Stimulated activated CD8-positive, alpha-beta memory T cell treated with anti-CD3 and anti-CD28 coated beads, Interleukin-7, amount 100 ng/mL, for 1 hour (primary cell): ENCODE results near the gene ROS1.

Experiments
- DNase-seq, 2 donors: peaks; one replicate each; pipeline ENCODE4 v3.0.0-alpha.2; 2020; ENCODE audit warnings: low read depth in 2 of 2

ROS1 gene

DNA sequence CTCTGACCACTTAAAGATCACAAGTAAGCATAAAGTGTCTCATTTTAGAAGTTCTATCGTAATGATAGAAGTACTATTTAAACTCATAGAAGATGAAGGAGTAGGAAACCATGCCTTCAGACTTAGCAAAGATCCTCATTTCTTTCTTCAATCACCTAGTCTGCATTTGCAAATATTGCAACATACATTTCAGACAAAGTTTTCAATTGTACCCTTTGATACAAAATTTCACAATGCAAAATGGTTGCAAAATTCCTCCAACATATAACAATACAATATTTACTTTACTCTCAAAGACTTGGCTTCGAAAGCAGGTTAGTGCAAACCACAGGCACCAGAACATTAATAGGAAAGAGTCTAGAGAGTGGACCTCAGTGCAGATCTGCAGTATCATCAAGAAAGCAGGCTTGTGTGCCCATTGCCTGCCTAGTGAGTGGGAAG lies 16.1 kb upstream of the ROS1 start:
- DNase-seq = no peak

DNA sequence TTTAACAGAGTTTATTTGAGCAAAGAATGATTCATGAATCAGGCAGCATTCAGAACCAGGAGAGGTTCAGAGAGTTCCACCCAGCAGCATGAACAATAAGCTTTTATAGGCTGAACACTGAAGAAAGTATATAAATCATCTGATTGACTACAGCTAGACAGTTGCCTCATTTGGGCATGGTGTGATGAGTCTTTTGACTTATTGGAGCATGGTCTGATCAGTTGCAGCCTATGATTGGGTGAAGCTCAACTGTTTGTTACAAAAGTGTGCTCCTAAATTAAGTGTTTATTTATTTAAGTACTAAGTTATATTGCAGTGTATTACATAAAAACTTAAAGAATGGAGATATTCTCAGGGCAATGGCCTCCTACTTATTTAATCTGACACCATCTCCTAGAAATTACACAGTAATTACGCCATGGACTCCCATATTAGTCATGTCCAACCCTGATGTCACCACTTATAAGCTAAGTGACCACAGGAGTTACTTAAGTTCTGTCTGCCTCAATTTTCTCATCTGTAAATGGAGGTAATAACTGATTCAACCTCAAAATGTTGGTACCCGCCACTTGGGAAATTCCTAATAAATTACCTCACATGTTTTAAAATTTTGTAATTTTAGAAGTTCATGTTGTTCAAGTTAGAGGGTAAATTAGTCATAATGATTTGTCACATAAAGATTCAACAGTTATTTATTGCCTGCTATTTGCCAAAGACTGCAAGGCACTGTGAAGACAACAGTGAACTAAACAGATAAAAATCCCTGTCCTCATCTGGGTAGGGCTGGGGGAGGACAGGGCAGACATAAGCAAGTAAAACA lies 15.2 kb upstream of the ROS1 start:
- no peak for DNase-seq

DNA sequence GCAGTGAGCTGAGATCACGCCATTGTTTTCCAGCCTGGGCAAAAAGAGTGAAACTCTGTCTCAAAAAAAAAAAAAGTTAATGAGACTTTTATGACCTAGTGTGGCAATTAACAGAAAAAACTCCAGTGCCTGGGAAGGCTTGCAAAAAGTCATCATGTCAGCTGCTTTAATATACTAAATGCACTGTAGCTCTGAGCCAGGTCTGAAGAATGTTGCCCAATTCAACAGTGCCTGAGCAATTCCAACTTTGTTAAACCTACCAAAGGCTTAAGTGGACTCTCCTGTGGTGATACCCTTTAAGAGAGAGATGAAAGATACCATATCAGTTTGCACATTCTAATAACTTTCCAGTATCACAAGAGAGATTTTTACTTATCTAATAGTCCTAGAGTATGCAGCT lies 6.5 kb upstream of the ROS1 start:
- DNase-seq = no peak

DNA sequence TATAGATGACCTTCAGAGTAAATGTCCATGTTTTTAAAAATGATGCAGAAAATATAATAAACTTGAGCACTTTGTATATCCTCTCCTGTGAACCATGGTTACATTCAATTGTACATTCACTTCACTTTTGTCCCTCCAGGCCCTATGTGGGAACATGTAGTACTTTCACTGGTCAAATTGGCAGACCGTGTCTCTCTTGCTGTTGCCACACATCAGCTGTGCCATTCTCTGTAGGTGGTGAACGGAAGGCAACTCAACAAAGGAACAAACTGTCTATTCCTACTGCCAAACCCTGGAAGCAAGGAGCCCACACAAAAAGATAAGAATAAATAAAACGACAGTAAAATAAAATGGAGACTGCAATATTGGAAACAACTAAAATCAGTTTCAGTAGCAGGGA lies 2.0 kb downstream of the ROS1 start:
- no peak for DNase-seq

DNA sequence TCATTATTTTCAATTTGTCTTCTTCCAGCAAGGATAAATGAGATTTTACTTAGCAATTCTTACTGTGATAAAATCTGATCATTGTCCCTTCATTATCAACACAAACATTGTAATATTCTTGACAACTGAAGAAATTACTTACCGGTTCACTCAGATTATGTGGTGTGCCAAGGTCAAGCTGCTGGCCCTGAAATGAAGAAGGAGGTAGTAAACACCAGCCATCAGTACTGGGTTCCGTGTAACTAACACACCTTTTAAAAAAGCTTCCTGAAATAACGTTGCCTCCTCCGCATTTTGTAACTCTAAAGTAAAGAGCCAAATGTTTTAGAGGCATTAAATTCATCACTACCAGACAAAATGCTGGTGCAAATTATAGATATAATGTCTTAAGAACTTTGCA lies 7.4 kb downstream of the ROS1 start:
- no peak for DNase-seq

DNA sequence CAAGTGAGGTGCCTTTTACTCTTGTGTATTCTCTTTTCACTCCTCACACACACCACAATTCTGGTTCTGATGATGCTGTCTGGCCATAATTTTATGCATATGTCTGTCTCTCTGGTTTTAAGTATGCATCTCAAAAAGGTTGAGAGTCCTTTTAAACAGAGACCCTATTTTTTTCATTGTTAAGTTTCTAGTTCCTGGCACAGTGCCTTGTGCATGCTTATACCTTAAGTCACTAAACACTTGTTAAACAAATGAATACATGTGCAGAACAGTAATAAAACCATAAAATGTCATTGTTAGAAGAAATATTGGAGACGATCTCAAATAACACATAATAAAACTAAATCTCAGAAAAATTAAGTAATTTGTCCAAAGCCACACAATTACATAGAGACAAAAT lies 7.9 kb downstream of the ROS1 start:
- DNase-seq = no peak

DNA sequence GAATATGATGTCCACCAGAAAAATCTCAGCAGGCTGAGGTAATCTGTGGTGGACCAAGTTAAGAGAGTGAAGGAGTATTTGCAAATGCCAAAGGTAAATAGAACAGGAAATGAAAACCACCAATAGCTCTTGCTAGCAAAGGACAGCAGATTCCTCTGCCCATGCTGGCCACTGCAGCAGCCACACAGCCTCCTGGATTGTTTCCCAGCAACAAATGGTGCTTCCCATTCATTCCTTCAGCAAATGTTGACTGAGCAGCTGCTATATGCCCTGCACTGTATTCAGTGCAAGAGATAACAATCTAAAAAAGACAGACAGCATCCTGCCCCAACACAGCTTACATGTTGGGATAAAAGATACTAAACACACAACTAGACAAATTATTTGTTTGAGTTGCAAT lies 11.0 kb downstream of the ROS1 start:
- DNase-seq = no peak

DNA sequence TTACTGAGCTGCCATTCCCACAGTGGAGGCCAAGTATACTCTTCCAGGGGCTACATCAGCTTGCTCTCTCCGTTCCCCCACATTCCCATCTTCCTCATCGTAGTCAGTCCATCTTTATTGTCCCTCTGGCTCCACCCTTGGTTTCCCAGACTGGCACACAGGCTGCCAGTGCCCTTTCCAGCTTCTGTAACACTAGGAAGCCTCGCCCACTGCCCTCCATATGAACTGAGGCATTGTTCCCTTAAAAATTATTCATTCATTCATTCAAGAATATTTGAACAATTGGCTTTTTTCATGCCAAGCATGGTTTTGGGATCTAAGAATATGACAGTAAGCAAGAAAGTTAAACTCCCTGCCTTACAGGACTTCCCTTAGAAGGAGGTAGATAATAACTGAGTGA lies 14.3 kb downstream of the ROS1 start:
- no peak for DNase-seq

DNA sequence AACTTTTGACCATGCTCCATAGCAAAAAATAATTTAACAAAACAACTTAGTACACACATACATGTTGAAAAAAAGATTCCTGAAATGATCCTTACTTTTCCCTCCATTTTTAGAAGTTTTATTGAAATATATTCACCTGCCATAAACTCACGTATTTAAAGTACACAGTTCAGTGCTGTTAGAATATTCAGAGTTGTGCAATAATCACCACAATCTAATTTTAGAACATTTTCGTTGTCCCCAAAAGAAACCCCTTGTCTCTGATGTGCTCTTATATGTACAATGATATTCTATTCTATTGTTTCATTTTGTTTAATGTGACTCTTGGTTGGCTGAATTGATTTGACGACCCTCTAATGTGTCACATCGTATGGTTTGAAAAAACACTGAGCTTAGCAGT lies 15.9 kb downstream of the ROS1 start:
- DNase-seq = no peak

DNA sequence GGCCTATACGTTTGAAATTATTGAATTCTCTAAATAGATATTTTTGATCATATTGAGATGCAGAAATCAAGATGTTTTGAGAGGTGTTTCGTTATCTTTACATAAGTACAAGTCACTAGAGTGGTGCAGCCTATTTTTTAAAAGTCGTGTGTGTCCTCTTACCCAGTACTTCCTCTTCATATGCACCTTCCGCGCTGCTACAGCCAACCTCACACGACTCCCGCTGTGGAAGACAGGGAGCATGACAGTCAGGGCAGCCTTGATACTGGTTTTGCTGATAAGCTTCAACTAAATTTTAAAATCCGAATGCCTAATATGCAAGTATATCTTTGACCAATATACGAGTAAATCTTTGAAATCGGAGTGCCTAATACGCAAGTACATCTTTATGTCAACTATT lies 16.3 kb downstream of the ROS1 start:
- DNase-seq = no peak

DNA sequence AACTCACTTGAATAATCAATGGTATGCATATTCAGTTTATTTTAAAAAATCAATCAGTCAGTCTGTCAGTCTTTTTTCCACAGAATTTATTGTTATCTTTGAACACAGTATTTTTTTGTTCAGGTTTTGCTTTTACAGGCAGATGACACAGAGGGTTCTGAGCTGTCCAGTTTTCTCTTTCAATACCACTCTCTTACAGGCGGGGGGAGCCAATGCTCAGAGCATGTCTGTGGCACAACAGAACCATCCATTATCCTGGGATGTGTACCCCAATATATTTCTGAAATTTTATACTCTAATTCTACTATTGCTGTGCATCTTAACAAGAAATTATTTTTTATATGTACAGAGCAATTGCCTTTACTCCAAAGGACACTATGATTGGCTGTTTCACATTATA lies 21.2 kb downstream of the ROS1 start:
- DNase-seq = no peak

DNA sequence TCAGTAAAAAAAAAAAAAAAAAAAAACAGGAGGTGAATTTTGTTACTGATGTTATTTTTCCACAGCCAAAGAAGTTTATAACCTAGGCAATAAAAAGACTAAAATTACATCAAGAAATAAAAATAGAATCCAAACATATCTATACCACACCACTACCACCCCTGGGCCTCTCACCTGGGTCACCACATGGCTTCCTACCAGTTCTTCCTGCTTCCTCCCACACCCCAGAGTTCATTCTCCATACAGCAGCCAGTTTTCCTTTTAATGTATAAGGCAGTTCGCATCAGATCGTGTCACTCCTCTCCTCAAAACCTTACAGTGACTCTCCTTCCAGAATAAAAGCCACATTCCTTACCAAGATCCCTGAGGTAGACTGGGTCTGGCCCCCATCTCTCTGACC lies 23.9 kb downstream of the ROS1 start:
- DNase-seq = no peak

DNA sequence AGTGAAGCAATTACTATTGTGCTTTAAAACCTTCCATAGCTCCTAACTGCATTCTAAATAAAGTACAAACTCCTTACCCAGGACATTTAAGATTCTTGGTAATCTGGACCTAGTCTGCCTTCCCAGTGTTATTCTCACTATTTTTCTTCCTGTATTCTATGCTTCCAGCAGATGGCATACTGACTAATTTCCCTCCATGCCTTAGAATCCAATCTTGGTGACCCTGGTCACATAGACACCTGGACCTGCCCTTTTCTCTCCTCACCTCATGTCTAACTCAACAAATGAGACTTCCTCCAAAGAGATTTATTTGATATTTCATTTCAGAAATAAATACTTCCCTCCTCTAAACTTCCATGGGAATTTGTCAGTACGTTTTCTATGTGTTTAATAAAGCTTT lies 25.8 kb downstream of the ROS1 start:
- no peak for DNase-seq

DNA sequence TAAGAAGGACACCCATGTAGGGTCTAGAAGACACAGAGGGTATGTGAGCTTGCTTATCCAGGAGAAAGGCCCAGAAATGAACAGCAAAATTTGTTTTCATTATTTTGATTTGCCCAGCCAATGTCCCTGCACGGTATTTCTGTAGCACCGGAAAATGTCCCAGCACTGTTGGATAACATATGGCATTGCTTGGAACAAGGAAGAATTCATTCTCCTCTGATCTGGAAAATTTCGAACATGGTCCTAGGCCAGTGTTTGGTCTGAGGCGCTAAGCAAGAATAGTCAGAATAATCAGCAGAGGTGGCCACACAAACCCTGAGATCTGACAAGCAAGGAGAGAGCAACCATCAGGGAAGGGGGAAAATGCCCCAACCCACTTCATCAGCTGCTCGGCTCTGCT lies 26.6 kb downstream of the ROS1 start:
- DNase-seq = no peak

DNA sequence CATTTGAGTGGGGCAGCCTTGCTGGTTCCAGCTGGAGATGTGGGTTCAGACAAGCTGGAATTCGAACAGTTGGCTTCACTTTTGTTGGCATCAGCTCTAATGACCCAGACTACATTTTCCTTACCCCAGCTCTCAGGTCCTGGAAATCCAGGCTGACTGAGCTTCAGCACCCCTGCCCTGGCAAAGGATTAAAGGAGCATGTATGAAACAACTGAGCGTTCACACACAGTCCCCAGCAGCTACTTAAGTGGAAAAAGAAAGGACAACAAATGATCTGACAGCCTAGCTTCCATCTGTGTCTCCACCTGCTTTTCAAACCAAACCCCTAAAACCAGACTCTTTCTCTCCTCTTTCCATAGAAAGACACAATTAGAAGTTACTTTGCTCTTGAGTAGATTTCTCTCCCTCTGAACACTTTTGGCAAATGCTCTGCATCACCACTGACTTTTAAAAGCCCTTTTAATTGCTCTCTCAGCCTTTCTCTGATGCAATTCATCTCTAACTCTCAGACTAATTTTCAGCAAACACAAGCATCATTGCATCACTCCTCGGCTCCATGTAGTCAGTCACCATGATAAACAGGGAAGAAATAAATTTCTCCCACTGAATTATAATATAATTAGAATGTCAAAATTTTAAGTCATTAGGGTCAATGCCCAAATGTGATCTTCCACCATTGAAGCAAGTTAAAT lies 28.1 kb downstream of the ROS1 start:
- no peak for DNase-seq

DNA sequence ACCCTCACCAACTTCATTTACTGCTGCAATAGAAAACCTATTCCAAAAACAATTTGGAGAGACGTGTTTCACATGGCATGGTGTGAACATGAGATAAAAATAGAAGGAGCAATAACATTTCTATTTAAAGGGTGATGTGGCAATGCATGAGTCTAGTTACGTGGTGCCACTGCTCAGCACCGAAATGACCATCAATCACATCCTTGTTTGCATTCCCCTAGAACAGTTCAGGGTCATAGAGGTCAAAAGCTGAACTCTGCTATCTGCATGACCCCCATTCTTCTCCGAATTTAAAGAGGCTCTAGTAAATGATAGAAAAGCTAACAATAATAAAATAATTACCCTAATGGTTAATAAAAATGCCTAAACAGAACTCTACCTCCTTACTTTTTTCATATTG lies 29.5 kb downstream of the ROS1 start:
- no peak for DNase-seq

DNA sequence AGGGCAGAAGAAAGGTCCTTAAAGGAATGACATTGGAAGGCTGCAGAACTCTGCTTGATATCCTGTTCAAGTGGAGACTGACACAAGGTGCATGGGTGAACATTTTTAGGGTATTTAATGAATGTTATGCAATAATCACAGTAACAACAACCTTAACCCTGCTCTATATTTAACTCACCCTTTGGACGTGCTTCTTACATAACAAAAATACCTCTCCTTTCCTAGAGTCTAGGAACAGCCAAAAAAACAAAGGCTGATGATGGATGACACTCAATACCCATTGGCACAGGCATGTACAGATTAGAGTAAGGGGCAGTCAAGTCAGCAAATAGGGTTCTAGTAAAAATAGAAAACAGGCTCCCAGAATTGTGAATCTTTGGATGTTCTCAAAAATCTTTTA lies 30.6 kb downstream of the ROS1 start:
- no peak for DNase-seq

DNA sequence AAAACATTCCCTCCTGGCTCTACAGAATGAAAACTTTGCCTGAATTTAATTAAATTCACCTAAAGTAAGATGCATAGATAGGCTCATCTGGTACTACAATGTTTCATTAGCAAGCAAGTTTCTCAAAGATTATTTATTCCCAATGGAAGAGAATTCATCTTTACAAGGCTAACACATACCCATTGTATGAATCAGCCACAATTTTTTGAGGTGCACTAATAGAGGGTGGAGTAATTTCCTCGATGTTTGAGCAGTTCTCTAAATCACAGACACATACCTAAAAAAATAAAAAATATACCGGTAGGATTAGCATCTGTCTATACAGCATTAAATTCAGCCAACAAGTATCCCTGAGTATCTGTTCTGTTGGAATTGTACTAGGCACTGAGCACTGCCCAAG lies 32.7 kb downstream of the ROS1 start:
- DNase-seq = no peak

DNA sequence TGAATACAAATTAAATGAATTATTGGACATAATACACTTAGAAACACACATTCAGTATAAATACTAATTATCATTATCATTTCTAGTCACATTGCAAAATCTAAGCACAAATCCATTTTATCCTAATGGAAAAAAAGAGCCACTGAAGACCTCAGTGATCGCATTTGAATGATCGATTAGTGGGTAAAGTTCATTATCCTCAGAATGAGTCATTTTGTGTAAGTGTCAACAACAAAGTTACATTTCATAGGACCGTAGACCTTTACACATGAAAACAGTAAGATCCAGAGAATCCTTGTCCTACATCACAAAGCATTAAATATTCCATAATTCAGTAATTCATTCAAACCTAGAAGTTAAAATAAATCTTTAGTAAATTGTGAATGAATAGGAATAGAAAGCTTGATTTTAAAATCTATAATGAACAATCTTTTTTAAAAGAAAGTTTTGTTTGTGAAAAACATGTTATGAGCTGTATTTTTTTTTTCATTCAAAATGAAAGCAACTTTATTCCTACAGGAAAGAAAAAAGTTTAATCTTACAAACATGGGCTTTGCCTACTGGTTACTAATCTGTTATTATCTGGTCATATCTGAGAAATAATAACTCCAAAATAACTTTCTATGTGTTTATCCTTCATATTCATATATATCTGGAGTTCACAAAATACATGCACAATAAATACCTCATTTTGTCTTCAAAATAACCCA lies 33.7 kb downstream of the ROS1 start:
- no peak for DNase-seq

DNA sequence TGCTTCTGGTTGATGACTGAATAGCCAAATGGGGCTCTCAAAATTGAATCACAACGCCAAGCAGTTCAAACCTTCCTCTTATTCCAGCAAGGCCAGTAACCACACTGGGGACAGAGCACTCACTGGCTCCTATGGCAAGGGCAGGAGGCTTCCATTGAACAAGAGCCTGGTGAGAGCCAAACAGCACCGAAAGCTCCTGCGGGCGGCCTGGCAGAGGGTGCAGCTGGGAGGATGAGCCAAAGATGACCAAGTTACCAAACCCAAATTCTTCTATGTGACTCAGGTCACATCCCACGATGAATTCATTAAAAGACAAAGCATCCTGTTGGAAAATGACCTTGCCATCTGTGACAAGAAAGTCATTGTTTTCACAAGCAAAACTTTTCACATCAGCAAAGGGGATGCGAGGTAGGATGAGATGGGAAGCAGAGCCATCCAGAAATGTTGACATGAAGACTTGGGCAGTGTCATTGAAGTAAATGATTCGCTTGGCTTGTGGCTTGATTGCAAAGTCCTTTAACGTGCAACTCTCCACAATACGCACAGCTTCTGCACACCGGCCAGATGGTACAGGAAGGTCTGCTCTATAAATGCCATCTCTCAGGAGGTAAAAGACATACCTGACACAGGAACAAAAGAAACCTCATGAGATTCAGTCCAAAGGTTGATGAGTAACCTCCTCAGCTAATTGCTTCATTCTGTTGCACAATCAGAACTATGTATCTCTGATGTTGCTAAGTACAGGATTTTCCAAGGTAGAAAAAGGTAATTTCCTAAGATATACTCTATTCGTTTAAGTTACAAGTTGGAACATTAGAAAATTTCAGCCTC lies 36.3 kb downstream of the ROS1 start:
- no peak for DNase-seq

DNA sequence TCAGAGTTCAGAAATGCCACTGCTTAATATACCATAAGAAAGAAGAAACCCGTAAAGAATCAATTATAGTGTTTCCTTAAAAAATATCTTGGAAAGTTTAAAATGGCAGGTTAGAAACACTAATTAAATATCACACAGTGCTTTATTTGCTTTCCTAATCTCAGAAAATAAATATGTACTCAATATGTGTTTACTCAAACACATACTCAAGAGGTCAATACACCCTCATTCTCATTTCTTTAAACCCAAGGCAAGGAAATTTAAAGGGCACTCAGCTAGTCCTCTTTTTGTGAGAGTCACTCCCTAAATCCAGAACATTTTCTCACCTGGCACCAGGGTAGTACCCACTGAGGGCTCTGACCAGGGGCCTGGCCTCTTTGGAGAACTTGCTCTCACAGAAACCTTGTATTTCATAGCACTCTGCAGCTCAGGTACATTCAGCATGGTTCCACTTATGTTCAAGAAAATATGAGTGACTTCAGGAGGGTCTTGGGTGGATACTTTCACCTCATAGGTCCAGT lies 38.2 kb downstream of the ROS1 start:
- no peak for DNase-seq

DNA sequence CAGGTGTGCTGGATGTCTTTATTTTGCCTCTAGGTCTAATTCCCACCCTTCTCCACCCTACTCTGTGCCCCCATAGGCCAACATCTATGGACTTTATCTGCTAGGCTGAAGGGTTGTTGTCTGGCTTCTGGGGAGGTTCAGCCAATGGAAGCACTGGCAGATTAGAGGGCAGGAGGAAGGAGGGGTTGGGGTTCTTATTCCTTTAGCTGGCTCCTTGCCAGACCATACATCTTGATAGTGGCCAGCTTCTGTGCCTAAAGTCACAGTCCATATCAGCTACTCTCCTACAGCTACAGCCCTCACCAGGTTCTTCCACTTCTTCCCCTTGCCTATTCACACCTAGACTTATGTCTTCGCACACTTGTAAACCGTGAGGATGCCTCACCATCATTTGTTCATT lies 41.1 kb downstream of the ROS1 start:
- DNase-seq = no peak
